Neural cell (in vitro differentiated cells): ENCODE measurements around the gene GABPB1.

ENCODE experiments used
- EP300 ChIP-seq: fragments of 450-650 bp; conservative IDR thresholded peaks from 2 replicates; pipeline ENCODE4 v1.6.1; 2014; ENCODE audit warnings: antibody characterized with exemption, mild to moderate bottlenecking, moderate library complexity; ENCODE audit not compliant: poor library complexity, severe bottlenecking
- EZH2 ChIP-seq: fragments of 200-600, 300-800 bp; shearing (Covaris generic), sonication (generic); IDR thresholded peaks from 2 replicates; pipeline ENCODE4 v1.6.1; 2014; ENCODE audit warnings: antibody characterized with exemption, low read length, borderline replicate concordance, mild to moderate bottlenecking; ENCODE audit not compliant: insufficient read depth, poor library complexity, severe bottlenecking
- POLR2AphosphoS5 ChIP-seq: IDR thresholded peaks from 2 replicates; pipeline ENCODE4 v1.6.1; 2012
- RAD21 ChIP-seq: fragments of 450-650 bp; conservative IDR thresholded peaks from 2 replicates; pipeline ENCODE4 v1.6.1; 2014; ENCODE audit warnings: antibody characterized with exemption, mild to moderate bottlenecking, moderate library complexity
- SMC3 ChIP-seq: fragments of 450-650 bp; conservative IDR thresholded peaks from 2 replicates; pipeline ENCODE4 v1.6.1; 2014; ENCODE audit warnings: antibody characterized with exemption, mild to moderate bottlenecking, moderate library complexity; ENCODE audit not compliant: poor library complexity
- TAF1 ChIP-seq: IDR thresholded peaks from 2 replicates; pipeline ENCODE4 v1.6.1; 2012; ENCODE audit warnings: low read depth
- TF ChIP-seq, protein P1 (sequence below): fragments of 450-650 bp; IDR thresholded peaks from 2 replicates; pipeline ENCODE4 v1.5.1; 2014; ENCODE audit warnings: antibody characterized with exemption, mild to moderate bottlenecking, moderate library complexity; ENCODE audit not compliant: poor library complexity, severe bottlenecking

- TF ChIP-seq, protein P1, sequence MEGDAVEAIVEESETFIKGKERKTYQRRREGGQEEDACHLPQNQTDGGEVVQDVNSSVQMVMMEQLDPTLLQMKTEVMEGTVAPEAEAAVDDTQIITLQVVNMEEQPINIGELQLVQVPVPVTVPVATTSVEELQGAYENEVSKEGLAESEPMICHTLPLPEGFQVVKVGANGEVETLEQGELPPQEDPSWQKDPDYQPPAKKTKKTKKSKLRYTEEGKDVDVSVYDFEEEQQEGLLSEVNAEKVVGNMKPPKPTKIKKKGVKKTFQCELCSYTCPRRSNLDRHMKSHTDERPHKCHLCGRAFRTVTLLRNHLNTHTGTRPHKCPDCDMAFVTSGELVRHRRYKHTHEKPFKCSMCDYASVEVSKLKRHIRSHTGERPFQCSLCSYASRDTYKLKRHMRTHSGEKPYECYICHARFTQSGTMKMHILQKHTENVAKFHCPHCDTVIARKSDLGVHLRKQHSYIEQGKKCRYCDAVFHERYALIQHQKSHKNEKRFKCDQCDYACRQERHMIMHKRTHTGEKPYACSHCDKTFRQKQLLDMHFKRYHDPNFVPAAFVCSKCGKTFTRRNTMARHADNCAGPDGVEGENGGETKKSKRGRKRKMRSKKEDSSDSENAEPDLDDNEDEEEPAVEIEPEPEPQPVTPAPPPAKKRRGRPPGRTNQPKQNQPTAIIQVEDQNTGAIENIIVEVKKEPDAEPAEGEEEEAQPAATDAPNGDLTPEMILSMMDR = no peak
- no peak for TF ChIP-seq TAF1
- TF ChIP-seq POLR2AphosphoS5 = no peak
- TF ChIP-seq RAD21 = no peak
- no peak for TF ChIP-seq EZH2
- no peak for TF ChIP-seq EP300
- no peak for TF ChIP-seq SMC3
Observed at GRCh38 chr15:50318697-50319096, 36.3 kb downstream of the GABPB1 start.
